Ecto neural progenitor cell (in vitro differentiated cells): ENCODE measurements around the gene KIAA1755.

Source experiments
- DNase-seq: peaks from one replicate; pipeline ENCODE4 v3.0.0-alpha.2; 2018; ENCODE audit warnings: low spot score

The KIAA1755 gene

DNA sequence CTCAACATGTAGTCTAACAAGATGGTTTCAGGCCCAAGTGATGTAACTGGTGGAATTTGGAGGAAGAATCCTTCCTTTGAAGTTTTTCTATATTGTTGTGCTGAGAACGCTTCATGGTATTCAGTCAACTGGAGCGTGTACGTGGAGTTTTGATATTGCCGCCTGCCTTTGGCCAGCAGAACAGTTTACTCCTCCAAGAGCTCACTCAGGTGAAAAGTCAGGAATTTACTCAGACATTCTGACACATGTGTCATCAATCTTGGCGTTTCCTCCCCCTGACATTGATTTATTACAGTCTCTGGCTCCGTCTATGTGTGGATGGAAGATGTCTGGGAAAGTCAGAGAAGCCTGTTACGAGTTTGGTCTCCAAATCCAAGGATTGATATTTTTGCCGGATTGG lies 76.4 kb downstream of the KIAA1755 start:
- DNase-seq: no peak

DNA sequence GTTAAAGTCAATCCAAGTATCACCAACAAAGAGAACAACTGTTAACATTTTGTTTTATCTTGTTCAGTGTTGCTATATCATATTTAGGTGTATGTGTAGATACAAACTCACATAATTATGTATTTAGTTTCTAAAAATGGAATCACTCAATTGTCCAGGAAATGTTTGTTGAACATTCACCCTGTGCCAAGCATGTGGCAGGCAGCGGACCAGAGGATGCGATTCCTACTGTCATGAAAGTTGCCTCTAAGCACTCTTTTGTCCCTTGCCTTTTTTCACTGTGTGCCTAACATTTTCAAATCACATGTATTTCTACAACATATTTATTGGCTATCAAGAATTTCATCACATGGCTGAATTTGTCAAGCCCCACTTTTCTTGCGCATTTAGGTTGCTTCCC lies 78.6 kb downstream of the KIAA1755 start:
- DNase-seq: no peak

DNA sequence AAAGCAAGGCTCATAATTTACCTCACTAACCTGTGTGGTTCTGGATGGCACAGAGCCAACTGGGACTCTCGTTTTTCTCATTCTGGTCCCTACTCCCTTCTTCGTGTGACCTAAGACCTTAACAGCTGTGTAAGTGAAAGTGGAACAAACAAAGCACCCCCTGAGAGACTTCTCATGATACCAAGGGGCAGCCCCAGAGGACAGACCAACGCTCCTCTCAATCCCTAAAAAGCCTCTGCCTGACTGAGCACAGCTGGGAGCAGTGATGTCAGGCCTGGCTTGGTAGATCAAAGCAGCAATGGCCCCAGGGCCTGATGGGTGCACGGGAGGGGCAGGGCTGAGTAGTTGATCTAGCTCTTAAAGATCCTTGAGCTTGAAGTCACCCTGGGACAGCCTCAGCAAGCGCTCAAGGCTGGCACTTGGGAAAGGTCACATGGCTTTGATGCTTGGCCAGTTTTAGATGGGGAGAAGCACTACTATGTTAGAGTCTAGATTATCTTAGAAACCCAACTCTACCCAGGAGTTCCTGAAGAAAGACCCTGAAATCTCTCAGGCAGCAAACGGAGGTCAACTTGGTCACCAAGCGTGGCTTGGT lies 79.2 kb downstream of the KIAA1755 start:
- DNase-seq: peak; percentile 59

DNA sequence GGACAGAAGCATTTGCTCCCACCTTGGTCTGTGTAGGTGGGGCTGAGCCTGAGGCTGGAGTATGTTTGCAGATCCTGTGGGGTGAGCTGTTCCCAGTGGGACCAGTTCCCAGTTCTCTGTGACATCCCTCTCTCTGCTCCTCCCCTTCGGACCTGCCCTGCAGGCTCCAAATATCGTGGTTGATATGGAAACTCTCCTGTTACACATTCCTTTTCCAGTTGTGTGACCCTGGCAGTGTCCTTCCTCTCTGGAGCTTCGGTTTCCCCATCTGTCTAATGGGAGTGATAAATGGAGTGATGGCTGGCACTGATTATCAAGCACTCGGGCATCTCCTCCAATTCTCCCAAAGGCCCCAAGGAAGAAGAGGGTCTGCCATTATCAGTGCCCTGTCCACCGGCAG lies 79.8 kb downstream of the KIAA1755 start:
- no peak for DNase-seq

DNA sequence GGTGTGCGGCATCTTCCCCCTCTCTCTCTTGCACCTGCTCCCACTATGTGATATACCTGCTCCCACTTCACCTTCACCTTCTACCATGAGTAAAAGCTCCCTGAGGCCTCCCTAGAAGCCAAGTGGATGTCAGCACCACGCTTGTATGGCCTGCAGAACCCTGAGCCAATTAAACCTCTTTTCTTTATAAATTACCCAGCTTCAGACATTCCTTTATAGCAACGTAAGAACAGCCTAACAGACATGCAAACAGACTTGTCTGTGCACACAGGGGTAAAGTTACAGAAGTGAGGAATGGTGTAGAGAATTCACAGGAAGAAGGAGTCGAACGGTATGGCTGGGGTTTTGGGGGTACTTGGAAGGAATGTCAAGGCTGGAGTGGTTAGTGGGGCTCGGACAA lies 80.7 kb downstream of the KIAA1755 start:
- DNase-seq: no peak

DNA sequence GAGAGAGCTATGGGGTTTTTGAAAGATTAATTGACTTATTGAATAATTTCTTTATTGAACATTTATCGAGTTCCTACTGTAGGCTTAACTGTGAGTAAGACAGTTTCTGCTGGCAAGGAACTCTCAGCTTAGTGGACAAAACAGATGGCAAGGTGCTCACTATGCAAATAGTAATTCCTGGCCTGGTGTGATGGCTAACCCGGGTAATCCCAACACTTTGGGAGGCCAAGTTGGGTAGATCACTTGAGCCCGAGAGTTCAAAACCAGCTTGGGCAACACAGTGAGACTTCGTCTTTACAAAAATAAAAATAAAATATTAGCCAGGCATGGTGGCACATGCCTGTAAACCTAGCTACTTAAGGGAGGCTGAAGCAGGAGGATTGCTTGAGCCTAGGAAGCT lies 82.0 kb downstream of the KIAA1755 start:
- DNase-seq: no peak

DNA sequence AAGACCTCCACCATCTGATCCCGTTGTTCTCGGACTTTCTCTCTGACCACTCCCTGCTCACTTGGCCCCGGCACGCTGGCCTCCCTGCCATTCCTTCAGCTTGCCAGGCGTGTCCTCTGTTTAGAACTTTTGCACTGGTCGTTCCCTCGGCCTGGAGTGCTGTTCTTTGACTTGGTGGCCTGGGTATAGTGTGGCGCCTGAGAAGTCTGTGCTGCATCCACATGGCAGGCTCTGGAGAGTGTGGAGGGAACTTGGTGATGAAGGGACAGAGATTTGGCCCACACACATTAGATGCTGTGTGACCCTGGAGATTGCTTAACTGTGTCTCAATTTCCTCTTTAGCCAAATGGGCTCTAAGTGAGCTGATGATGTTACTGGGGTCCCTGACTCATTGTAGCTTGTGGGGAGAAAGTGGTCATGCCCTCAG lies 82.5 kb downstream of the KIAA1755 start:
- no peak for DNase-seq

DNA sequence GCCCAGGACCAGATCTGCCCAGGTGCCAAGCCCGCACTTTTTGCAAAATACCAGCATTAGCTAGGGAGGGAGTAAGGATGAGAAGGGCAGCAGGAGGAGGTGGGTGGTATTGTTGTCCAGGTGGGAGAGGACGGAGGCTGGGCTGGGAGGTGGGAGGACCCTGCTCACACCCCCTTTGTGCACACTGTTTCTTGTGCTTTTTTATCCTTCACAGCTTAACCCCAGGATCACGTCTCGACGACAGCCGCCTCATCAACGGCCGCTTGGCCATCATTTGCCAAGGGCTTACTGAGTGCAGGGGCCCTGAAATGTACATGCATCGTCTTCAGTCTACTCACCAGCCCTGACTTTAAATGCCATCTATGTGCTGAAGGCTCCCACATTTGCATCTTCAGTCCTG lies 83.3 kb downstream of the KIAA1755 start:
- no peak for DNase-seq

DNA sequence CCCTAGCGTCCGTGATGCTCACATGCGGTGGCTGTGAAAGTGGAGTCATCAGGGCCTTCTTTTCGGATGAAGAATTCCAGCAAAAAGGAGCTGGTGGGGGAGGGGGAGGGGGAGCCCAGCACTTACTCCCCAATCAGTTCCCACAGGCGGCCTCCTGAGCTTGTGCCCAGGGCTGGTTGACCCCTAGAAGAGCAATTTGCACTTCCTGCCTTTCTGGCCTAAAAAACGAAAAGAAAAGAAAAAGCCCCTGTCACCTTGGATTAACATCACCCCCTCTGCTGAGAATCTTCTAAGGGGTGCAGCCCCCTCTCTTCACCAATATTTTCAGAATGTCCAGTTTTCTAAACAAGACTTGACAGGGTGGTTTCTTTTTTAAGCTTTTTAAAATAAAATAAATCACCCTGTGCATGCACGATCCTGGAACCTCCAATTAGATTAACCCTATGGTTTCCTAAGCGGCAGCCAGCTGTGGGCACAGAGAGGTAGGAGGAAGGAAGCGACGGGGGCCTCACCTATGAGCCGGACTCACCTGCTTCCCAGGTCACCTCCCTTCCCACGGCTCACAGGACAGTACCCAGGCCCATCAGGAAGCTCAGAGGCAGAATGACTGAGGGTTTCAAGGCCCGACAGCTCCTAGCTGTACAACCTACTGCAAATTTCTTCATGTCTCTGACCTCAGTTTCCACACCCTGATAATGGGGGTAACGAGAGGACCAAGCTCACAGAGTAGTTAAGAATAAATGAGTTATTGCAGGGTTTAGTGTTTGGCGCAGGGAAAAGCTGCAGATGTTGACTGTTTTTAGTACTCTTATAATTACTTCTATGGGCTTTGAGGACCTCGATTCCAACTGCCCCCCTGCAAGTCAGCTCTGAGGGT lies 85.0 kb downstream of the KIAA1755 start:
- DNase-seq: no peak

DNA sequence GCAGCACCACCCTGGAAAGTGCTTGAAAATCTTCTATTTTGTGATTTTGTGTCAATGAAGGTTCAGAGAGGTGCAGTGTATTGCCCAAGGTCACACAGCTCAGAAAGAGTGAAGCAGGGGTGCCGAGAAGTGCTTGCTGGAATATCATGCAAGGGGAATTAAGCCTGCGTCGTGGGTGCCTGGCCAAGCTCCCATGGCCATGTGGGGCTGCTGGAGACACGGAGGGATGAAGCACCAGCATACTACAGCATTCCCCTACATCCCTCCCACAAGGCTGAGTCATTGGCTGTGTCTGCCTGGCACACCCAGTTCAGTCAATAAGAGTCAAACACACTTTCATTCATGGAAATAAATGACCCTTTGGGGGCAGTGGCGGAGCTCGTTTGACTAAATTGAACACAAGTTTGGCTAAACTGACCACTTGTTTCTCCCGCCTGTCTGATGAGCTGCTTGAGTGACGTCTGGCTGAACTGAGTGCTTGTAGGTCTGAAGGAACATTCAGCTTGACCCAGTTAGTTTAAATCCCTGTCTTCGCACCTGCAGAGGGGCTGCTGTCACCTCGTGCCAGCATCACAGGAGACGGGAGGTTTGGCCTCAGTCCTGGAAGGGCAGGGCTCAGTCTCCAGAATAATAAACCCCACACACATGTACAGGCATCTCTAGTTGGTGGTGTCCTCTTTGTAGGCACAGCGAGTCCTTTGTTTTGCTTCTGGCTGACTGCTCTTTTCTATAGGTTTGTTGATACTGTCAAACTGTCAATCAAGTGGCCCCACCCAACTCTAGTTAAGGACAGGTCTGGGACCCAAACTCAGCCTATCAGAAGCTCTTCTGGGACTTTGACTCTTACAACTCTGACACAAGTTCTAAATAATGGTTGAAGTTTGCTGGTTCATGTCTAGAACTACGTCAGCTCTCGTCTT lies 87.0 kb downstream of the KIAA1755 start:
- no peak for DNase-seq

DNA sequence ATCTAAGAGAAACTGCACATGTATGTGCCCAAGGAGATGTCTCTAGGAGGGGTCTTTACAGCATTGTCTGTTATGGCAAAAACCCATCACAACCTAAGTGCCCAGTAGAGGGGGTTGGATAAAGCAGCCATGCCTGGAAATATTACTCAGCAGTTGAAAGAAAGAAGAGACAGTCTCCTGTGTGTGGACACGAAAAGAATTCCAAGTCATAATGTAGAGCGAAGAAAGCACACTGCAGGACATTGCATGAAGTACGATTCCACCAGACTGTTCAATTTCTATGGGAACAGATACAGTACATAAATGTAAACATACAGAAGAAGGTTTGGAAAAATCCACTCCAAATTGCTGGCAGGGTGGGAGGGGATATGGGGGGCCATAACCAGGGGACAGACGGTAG lies 88.1 kb downstream of the KIAA1755 start:
- DNase-seq: no peak

DNA sequence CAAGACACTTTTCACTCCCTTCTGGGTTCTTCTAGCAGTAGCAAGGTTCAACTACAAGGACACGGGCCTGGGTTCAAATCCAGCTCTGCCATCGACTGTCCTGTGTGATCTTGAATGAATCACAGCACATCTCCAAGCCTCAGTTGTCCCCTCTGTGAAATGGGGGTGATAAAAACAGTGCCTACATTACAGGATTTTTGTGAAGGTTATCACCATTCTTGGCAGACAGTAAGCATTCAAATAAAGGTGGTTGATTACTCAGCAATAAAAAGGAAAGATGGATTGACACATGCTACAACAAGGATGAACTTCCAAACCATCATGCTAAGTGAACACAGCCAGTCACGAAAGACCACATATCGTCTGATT lies 88.9 kb downstream of the KIAA1755 start:
- no peak for DNase-seq

DNA sequence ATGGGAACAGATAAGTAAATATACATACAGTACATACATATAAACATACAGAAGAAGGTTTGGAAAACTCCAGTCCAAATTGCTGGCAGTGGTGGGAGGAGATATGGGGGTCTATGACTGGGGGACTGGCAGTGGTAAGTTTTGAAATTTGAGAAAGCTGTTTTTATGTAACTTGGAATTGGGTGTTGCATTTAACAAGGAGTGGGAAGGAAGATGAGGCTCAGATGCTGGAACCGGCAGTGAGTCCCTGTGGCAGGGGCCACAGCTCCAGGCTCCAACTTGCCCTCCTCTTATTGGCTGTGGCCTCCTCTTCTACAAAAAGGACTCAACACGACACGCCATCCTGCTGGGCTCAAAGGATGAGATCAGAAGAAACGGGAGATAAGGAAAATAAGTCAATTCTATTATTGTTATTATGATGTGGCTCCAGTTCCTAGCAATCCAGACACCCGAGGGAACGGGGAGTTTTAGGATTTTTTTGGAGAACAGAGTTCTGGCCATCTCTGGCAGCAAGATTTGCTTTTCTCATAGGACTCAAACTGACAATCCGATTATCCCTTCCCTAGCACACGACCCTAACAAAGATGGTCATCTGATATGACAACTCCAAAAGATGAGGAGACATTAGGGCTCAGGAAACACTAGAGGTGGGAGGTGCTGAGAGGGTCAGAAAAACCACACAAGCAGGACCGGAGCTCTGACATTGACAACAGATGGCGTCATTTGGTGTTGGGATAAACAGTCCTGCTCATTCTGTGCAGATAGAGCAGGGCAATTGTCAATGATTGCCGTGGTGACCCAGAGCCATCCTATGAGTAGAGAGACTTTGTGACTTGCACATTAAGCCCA lies 89.5 kb downstream of the KIAA1755 start:
- DNase-seq: no peak

DNA sequence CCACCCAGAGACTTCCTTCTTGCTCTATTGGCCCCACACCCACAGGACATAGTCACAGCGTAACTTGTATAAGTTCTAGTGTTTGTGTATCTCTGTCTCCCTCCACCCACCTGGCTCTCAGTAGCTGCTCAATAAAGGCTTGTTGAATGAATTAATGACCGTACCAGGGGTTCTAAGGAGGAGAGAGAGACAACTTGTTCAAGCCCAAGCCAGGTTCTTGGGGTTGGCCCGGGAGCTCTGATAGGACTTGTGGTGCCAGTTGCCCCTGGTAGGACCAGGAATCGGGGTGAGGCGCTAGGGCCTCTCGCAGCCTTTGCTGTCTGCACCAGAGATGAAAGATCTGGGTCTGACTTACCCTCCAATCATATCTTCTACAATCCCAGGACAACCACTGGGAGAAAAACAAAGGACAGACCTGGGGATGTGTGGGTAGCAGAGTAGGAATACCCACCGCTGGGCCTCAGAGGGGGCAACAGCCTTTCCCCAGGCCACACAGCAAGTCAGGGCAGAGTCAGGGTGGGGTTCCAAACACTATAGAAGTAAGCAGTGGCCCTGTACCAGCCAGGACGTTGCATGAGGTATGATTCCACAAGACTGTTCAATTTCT lies 90.2 kb downstream of the KIAA1755 start:
- DNase-seq: no peak

DNA sequence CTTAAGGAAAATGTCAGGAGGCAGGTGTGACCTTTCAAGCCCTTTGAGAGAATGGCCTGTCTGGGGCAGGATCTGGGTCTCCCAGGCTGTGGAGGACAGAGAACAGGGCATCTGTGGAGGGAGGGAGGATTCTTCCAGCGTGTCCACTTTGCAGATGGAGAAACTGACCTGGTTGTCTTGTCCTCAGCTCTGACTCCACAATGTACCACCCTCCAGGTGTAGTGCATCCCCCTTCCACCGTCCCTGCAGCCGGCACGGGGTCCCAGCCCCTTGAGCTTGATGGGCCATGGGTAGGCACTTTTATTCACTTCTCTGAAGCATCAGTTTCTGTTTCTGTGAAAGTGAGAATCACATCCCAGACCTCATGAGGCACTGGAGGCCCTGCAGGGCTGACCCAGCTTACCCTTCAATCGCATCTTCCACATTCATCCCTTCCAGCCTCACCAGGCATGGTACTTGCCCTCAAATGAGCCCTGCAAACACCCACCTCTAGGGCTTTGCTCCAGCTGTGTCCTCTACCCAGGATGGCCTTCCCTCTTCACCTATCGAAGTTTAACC lies 90.8 kb downstream of the KIAA1755 start:
- no peak for DNase-seq

DNA sequence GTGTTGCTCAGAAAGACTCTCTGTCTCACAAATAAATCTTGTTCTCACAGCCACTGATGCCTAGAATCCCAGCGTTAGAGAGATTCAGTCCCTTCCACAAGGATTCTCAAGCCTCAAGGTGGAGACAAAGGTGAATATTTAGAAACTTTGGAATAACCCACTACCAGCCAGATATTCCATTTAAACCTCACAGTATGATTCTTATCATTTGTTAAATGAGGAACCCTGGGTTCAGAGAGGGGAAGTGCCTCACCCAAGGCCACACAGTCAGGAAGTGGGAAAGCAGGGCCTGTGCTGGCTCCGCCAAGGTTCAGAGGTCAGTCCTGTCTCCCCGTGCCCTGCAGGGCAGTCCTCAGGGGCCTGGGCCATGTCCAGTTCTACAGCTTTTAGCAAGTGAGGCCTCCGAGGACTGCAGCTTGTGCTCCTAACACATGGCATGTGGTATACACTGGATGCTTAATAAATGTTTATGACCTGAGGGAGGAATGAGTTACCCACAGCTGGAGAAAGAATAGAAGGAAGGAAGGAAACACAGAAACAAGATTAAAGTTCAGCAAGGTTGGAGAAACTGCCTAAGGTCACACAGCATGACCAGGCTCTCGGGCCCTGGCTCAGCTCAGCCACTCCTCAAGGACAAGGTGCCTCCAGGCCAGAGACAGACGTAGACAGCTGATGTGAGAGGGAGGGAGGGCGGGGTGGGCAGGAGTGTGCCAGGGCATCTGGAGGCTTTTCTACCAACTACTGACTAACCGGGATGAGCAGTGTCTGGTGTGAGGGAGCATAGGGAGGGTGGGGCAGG lies 91.5 kb downstream of the KIAA1755 start:
- DNase-seq: no peak

DNA sequence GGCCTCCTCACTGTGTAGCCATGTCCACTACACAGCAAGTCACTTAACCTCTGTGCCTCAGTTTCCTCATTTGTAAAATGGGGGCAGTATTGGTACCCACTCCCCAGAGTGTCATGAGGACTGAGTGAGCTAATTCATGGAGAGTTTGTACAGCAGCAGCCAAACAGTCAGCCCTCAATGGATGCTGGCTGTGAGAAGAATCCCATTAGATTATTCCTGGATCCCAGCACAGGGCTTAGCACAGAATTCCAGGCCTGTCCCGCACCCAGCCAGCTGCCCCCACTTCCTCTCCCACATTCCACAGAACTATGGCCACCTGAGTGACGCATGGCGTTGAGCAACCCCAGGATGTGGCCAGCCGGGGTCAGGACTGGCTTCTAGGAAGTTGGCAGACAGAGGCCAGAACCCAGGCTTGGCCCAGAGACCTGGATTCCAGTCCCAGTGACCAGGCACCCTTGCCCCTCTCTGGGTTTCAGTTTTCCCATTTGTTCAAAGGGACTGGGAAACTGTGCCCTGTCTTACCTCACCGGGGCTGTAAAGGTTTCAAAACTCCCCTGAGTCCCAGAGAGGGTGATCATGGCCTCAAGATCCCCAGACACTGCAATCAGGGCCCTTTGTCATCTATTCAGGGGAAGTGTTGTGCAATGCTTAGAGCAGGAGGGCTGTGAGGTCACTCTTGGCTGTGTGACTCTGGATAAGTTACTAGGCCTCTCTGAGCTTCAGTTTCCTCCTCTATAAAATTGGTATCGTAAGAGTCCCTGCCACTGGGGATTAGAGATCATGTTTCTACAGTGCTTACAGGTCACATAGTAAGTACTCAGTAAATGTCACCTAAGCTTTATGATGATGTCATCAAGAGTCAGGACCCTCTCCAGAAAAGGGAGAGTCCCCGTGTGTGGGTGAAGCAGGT lies 92.4 kb downstream of the KIAA1755 start:
- no peak for DNase-seq

DNA sequence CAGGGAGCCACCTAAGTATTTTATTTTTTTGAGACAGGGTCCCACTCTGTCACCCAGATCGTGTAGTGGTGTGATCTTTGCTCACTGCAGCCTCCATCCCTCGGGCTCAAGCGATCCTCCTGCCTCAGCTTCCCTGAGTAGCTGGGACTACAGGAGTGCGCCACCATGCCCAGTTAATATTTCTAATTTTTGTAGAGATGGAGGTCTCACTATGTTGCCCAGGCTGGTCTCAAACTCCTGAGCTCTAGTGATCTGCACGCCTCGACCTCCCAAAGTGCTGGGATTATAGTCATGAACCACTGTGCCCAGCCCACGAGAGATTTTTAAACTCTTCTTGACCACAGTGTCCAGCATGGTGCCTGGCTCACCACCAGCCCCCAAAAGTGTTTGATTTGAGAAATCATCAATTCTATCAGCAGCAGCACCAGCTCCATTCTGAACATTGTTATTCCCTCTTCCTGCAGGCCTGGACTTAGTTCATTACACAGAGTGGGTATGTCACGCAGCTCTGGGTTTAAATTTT lies 93.1 kb downstream of the KIAA1755 start:
- no peak for DNase-seq

DNA sequence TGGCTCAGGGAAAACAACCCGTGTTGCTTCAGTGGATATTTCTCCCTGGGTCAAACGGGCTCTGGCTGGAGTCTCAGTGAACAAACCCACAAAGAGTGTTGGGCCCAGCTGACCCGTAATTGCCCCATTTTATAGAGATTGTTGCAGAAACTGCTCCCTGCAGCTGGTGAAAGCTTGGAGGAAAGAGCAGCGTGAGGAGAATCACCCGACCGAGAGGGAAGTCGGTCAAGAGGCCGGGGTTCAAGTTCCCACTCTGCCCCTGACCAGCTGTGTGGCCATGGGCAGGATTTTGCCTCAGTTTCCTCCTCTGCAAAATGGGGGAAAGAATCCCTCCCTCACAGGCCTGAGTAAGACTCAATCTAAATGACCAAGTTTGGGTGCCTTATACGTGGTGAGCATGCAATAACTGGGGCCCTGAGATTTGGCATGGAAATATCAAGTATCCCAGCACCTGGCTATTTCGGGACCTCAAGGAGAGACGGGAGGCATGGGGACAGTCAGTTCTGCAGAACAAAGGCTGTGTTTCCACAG lies 93.8 kb downstream of the KIAA1755 start:
- DNase-seq: no peak
